Measurements from ENCODE around the gene CNTNAP2.

GRCh38 chr7:147483634-147484292 lies 1367.2 kb downstream of the CNTNAP2 start:
- TF ChIP-seq GATA2 (IDR thresholded peaks at IDR 0.05; ENCODE audit: low read depth, low read length) (no peak), GATA3 (IDR thresholded peaks at IDR 0.05; ENCODE audit: low read depth, low read length) (no peak)
